OCI-LY7 (cell line): Measurements from ENCODE around the gene COLQ.

Experiments
- CTCF ChIP-seq: fragments of 200-600 bp; sonication (generic); conservative IDR thresholded peaks from 2 replicates; pipeline ENCODE4 v1.5.1; 2014; ENCODE audit warnings: mild to moderate bottlenecking, antibody characterized with exemption, low read length, moderate library complexity, mixed read lengths
- EZH2phosphoT487 ChIP-seq: fragments of 200-600 bp; sonication (generic); IDR thresholded peaks from 2 replicates; pipeline ENCODE4 v1.6.1; 2018; ENCODE audit warnings: low read depth, borderline replicate concordance, mild to moderate bottlenecking, mixed run types, antibody characterized with exemption, low read length, moderate library complexity, mixed read lengths

GRCh38 chr3:15542614-15543013 lies 21.1 kb upstream of the COLQ start:
- TF ChIP-seq CTCF = no peak
- TF ChIP-seq EZH2phosphoT487 = no peak
